Stimulated activated CD4-positive, alpha-beta T cell treated with anti-CD3 and anti-CD28 coated beads, Interleukin-1b, Interleukin-23, amount 100 ng/mL, for 24 hours (primary cell): ENCODE results near the gene DEPP1.

Experiments
- DNase-seq, 4 experiments: peaks; one replicate each; pipeline ENCODE4 v3.0.0-alpha.2; 2020; ENCODE audit warnings: low read depth in 4 of 4, low spot score in 1 of 4

DEPP1 gene

DNA sequence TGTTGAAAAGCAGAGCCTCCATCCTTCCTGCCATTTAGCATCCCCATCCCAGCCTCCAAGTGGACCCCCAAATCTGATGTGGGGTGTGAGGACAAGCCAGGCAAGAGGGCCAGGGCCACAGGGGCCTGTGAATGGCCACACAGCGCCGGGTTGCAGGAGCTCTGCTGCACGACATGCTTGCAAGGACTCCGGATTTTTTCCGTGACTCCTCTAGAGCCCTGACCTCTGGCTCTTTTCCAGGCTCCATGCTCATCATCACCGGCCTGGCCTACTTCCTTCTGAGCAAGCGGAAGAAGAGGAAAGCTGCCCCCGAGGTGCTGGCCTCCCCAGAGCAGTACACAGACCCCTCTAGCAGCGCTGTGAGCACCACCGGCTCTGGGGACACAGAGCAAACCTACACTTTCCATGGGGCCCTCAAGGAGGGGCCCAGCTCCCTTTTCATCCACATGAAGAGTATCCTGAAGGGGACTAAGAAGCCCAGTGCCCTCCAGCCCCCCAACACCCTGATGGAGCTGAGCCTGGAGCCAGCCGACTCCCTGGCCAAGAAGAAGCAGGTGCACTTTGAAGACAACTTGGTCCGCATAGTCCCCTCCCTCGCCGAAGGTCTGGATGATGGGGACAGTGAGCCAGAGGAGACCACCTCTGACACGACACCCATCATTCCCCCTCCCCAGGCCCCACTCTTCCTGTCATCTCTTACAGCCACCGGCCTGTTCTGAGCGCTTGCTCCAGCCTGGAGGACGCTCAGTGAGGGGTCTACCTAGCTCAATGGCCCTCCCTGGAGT, 44.0 kb downstream of the DEPP1 start:
- DNase-seq = no peak

DNA sequence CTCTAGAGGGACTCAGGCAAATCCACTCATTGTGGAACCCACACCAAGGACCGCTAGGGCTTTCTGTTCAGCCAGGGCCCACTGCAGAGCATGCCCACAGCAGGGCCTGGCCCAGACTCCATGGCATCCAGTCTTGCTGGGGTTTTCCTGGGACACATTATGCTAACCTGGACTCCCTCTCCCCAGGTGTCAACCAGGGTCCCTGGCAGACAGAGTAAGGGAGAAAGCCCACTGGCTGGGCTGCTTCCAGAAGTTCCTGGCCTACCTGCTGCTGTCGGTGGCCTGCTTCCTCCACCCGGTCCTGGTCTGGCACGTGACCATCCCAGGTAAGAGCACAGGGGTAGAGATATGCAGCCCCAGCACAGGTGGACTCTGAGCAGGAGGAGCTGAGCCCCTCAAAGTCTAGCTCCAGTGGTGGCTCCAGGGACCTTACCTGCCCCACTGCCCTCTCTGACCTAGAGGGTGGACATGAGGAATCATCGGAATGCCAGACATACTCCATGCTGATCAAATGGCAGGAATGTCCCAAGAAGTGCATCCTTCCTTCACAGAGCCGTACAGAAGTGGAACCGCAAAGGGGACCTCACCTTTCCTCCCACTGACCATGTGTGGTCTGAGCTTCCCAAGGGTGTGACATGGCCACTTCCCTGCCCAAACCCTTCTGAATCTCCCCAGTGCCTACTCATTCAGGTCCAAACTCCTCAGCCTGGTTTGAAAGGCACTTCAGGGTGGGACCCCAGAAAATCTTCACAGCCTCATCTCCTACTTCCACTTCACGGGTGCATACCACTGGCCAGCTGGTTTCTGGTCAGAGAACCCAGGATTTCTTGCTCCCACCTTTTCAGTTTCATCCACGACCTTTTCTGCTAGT, 44.9 kb downstream of the DEPP1 start:
- no peak for DNase-seq

DNA sequence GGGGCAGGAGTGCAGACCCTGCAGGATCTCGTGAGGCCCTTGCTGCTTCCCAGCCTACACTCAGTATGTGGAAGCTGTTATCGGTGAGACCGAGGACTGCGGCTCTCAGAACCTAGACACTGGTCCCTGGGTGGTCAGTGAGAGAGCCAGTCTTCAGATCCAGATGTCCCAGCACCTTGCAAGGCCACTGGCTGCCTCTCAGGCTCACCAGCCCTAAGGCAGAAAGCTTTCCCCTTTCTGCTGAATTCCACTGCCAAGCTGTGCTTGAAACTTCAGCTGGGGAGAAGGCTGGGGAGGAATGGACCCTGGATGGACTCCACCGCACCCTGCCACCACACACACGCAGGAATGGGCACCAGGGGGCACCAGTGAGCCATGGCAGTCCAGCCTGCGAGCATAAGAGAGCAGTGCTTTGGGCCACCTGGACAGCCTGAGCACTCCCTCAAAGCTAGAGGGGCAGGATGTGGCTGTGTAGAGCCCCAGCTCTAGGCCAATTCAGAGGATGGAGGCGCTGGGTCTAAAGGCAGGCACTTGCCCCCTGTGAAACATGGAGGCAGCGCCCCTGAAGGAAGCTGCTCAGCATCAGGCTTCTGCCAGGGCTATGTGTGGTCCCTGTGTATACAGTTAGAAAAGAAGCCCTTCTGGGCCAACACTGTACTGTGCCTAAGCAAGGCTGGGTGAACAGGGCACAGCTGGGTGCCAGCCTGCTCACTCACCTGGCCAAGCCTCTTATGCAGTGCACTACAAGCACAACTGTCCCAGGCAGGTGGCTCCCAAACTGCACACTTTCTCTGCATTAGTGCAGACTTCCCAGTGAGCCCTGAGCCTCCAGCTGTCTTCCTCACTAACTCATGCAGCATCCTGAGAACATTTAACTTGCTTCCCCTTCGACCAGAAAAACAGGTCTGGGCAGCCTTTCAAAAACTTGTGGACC, 45.8 kb downstream of the DEPP1 start:
- peak; percentile 66 to 83 (median 75) for DNase-seq

DNA sequence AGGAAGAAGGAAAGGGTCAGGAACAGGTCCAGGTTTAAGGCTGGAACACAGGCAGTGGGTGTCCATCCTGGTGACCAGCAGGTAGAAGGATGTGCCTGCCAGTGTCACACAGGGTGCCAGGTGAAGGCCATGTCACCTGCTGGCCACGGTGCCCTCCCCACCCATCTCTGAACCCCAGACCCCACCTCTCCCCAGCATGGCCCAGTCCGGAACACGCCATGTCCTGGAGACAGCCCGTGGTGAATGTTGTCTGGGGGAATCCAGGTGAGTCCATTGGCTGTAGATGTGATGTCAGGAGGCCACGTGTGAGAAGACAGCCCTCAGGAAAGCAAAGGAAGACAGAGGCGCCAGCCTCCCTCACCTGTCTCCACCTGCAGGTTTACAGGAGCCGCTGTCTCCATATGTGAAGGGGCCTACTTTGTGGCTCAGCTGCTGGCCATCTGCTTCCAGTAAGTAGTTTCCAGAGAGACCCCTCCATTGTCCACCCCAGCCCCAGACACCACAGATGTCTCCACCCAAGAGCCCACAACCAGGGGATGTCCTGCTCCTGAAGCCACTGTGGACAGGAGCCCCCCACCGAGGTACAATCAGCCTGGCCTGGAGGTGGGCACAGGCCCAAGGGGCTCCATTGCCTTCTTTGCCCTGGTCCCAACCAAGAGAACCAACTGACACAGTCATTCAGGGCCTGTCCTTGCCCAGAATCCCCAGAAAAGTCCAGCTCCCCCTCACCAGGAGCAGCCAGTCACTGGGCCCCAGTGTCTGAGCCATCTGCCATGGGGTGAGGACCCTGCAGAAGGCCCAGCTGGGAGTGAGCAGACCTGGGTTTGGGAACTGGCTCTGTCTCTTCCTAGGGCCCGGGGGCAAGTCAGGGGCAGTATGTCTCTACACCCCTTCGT, 46.7 kb downstream of the DEPP1 start:
- no peak for DNase-seq

DNA sequence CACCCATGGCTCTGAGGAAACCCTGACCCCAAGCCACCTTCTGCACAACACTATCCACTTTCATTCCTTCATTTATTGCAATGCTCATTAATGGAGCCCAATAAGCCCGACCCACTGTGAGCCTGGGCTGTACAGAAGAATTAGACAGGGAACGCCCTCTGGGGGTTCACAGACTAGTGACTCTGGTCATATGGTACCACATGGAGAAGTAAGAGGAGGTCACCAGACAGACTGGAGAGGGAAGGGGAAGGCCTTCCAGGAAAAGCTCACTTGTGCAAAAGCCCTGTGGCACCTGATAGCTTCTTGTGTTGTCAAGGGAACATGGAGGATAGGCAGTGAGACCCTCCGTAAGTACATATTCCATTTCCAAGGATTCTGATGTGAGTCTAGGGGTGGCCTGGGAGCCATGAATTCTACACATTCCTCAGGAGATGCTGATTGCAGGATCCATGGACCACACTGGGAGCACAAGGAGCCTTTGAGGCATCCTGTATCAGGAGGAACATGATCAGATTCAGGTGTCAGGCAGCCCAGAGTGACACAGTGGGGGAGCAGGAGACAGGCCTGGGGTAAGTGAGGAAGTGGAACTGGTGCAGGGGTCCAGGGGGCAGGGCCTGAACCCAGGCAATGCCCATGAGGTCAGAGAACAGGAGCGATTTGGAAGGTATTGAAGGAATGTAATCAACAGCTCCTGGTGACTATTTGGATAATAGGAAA, 47.5 kb downstream of the DEPP1 start:
- DNase-seq = no peak

DNA sequence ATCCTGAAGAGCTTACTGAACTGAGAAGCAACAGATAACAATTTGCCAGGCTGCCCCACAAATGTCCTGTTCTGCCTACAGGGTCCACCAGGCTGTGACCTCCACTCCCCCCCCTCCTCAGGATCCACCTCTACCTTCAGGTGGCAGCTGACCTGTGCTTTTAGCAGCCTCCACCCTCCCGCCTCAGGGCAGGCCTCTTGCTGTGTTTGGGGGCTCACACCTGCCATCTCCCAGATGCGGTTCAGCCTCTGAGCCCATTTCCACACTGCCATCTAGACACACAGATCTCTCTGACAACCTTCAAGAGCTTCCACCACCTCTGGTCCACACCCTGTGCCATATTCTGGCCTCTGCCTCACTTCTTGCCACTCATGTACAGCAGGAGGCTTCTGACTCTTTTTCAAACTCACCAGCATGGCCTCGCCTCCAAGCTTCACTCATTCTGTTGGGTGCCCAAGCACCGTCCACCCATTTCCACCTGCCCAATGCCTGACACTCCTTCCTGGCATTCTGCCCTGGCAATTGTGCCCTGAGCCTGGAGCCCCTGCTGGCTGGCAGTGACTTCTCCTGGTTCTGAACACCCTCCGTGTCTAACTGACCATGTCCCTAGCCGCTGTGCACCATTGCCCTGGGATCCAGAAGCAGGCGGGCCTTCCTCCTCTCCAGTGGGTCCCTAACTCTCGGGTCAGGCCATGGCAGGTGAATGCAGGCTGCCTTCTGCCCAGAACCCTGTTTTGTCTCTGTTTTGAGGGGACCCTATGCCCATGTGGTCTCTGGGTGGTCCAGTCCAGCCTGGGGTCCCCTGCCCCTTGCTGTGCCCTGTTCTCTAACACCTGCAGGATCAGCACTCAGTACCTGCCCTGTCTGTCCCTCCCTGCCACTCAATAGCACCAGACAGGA, 49.0 kb downstream of the DEPP1 start:
- no peak for DNase-seq

DNA sequence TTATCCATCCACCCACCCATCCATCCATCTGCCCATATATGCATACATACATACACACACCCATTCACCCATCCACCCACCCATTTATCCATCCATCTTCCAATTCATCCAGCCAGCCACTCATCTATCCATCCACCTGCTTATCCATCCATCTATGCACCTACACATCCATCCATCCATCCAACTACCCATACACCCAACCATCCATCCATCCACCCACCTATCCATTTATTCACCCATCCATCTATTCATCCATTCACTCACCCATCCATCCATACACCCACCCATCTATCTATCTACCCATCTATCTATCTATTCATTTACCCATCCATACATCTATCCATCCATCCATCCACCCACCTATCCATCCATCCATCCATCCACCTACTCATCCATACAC, 50.1 kb downstream of the DEPP1 start:
- no peak for DNase-seq

DNA sequence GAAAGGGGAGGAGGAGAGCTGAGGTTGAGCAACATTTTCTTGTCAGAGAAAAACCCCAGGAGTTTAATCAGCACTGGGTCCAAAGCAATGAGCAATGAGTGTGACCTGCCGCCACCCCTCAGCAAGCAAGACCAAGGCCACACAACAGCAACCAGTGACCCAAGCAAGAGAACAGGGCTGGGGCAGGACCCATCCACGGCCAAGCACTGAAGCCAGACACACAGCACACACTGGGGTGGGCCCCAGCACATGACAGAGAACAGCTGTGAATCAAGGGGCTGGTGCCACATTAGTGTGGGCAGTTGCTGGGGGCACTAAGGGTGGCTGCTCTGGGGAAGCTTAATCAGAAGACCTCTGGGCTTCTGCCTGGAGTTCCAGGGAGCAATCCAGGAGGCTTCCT, 51.3 kb downstream of the DEPP1 start:
- no peak for DNase-seq

DNA sequence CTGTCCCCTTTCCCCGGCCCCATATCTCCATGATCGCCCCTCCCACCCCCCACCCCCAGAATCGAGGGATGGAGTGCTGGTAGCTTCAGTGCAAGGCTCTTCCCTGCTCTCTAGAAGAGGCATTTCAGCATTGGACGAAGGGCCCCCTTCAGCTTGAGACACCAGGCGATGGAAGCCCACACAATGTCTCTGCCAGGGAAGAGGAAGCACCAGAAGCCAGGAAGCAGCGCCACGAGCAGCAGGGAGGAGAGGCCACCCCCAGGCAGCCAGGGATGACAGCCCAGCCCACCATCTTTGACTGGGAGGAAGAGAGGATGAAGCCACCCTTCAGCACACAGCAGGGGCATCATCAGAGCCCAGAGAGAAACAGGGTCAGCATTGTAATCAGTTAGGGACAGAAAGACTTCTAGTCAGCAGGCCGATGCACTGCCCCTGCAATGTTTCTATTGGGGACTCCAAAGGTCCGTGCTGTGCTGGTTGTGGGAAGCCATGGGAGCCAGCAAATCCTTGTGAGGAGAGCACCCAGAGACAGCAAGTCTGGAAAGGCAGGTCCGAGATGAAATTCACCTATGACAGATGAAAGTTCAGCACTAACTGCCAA, 51.8 kb downstream of the DEPP1 start:
- no peak for DNase-seq
